MM.1S (cell line): ENCODE results near the gene ARFIP1.
"Not testable (repeated sequence)": the region's sequence is repeated elsewhere in the genome, so short reads cannot be mapped to it uniquely, and the experiment has no call there.

ENCODE experiments used
- DNase-seq: peaks from one replicate; pipeline ENCODE4 v3.0.0-alpha.2; 2015
- H2AFZ ChIP-seq: fragments of 300-600 bp; sonication (generic); 2 replicates; pipeline ENCODE4 v1.6.0; 2016; ENCODE audit warnings: antibody characterized with exemption, low read length
- H3F3A ChIP-seq: fragments of 300-600 bp; sonication (generic); 2 replicates; pipeline ENCODE4 v1.6.1; 2016; ENCODE audit warnings: mild to moderate bottlenecking, antibody characterized with exemption, low read length, moderate library complexity, mixed read lengths; ENCODE audit not compliant: insufficient read depth
- H3K27ac ChIP-seq: fragments of 300-600 bp; sonication (generic); 2 replicates; pipeline ENCODE4 v1.5.1; 2016; ENCODE audit warnings: mild to moderate bottlenecking, low read length
- H3K27me3 ChIP-seq: fragments of 300-600 bp; sonication (generic); replicated peaks from 2 replicates; pipeline ENCODE4 v1.6.0; 2016; ENCODE audit warnings: low read length; ENCODE audit not compliant: insufficient read depth
- H3K36me3 ChIP-seq: fragments of 300-600 bp; sonication (generic); replicated peaks from 2 replicates; pipeline ENCODE4 v1.6.1; 2016; ENCODE audit warnings: mild to moderate bottlenecking, low read length, mixed read lengths; ENCODE audit not compliant: insufficient read depth
- H3K4me1 ChIP-seq: fragments of 300-600 bp; sonication (generic); 2 replicates; pipeline ENCODE4 v1.6.1; 2016; ENCODE audit warnings: low read length, mixed read lengths
- H3K4me2 ChIP-seq: fragments of 300-600 bp; sonication (generic); 2 replicates; pipeline ENCODE4 v1.6.0; 2016; ENCODE audit warnings: low read depth, low read length
- H3K4me3 ChIP-seq: fragments of 300-600 bp; sonication (generic); 2 replicates; pipeline ENCODE4 v1.5.1; 2016; ENCODE audit warnings: low read length, mixed read lengths
- H3K79me2 ChIP-seq: fragments of 300-600 bp; sonication (generic); 2 replicates; pipeline ENCODE4 v1.6.1; 2016; ENCODE audit warnings: mixed run types, low read length, mixed read lengths
- H3K9ac ChIP-seq: fragments of 300-600 bp; sonication (generic); 2 replicates; pipeline ENCODE4 v1.6.1; 2016; ENCODE audit warnings: low read length, mixed read lengths
- H3K9me2 ChIP-seq: fragments of 300-600 bp; sonication (generic); replicated peaks from 2 replicates; pipeline ENCODE4 v1.6.1; 2016; ENCODE audit warnings: mild to moderate bottlenecking, low read length, mixed read lengths; ENCODE audit not compliant: insufficient read depth
- H3K9me3 ChIP-seq: fragments of 300-600 bp; sonication (generic); replicated peaks from 2 replicates; pipeline ENCODE4 v1.6.1; 2016; ENCODE audit warnings: mild to moderate bottlenecking, low read length, mixed read lengths; ENCODE audit not compliant: insufficient read depth
- H4K20me1 ChIP-seq: fragments of 300-600 bp; sonication (generic); 2 replicates; pipeline ENCODE4 v1.6.1; 2016; ENCODE audit warnings: mild to moderate bottlenecking, low read length, moderate library complexity, mixed read lengths; ENCODE audit not compliant: insufficient read depth
- EZH2 ChIP-seq: fragments of 300-600 bp; sonication (generic); optimal IDR thresholded peaks from 2 replicates; pipeline ENCODE3; 2017; ENCODE audit warnings: low read depth, mild to moderate bottlenecking, antibody characterized with exemption, low read length, mixed read lengths
- EZH2phosphoT487 ChIP-seq: fragments of 300-600 bp; sonication (generic); IDR thresholded peaks from 2 replicates; pipeline ENCODE4 v1.6.1; 2018; ENCODE audit warnings: antibody characterized with exemption, low read length
- TF ChIP-seq, protein P1 (sequence below): fragments of 300-600 bp; sonication (generic); IDR thresholded peaks from 2 replicates; pipeline ENCODE4 v1.5.1; 2016; ENCODE audit warnings: antibody characterized with exemption, low read length, mixed read lengths

Gene ARFIP1

DNA sequence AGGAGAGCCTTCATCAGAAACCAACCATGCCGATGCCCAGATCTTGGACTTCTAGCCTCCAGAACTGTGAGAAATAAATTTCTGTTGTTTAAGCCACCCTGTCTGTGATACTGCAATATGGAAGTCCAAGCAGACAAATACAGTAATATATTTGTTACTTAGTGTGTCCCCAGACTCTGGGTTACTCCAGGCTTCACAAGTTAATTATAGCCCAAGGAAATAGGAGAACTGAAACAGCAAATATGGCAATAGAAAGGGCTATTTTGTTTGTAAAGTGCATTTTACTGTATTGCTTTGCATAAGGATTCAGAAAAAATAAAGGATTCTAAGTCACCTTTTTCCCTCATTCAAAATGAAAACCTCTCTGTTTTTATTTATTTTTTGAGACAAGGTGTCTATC lies 16.0 kb upstream of the ARFIP1 start:
- H3K4me2 ChIP-seq: no peak overlapping the region
- H3K79me2 ChIP-seq: no peaks in the 10 kb centered on the region
- no peak for DNase-seq

DNA sequence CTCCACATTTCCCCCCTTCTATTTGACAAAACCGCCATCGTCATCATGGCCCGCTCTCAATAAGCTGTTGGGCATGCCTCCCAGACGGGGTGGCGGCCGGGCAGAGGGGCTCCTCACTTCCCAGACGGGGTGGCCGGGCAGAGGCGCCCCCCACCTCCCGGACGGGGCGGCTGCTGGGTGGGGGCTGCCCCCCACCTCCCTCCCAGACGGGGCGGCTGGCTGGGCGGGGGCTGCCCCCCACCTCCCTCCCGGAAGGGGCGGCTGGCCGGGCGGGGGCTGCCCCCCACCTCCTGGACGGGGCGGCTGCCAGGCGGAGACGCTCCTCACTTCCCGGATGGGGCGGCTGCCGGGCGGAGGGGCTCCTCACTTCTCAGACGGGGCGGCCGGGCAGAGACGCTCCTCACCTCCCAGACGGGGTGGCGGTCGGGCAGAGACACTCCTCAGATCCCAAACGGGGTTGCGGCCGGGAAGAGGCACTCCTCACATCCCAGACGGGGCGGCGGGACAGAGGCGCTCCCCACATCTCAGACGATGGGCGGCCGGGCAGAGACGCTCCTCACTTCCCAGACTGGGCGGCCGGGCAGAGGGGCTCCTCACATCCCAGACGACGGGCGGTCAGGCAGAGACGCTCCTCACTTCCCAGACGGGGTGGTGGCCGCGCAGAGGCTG lies 14.6 kb upstream of the ARFIP1 start:
- H3F3A ChIP-seq, H3K4me1 ChIP-seq, H3K4me3 ChIP-seq, H3K36me3 ChIP-seq, H3K79me2 ChIP-seq, DNase-seq, H3K4me2 ChIP-seq, H2AFZ ChIP-seq, H3K9me3 ChIP-seq, H3K9me2 ChIP-seq, H3K27ac ChIP-seq, H3K27me3 ChIP-seq, H3K9ac ChIP-seq, H4K20me1 ChIP-seq: not testable (repeated sequence)

More for the DNA sequence above, 16.0 kb upstream of the ARFIP1 start:
- no peaks in the 10 kb centered on the region for H3K4me1 ChIP-seq
- H4K20me1 ChIP-seq: no peaks in the 10 kb centered on the region
- H3K9me2 ChIP-seq: no peaks in the 10 kb centered on the region
- H3K4me3 ChIP-seq: no peak overlapping the region
- no peaks in the 10 kb centered on the region for H3K9me3 ChIP-seq
- TF ChIP-seq, protein P1, sequence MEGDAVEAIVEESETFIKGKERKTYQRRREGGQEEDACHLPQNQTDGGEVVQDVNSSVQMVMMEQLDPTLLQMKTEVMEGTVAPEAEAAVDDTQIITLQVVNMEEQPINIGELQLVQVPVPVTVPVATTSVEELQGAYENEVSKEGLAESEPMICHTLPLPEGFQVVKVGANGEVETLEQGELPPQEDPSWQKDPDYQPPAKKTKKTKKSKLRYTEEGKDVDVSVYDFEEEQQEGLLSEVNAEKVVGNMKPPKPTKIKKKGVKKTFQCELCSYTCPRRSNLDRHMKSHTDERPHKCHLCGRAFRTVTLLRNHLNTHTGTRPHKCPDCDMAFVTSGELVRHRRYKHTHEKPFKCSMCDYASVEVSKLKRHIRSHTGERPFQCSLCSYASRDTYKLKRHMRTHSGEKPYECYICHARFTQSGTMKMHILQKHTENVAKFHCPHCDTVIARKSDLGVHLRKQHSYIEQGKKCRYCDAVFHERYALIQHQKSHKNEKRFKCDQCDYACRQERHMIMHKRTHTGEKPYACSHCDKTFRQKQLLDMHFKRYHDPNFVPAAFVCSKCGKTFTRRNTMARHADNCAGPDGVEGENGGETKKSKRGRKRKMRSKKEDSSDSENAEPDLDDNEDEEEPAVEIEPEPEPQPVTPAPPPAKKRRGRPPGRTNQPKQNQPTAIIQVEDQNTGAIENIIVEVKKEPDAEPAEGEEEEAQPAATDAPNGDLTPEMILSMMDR: no peak
- TF ChIP-seq EZH2: no peak
- TF ChIP-seq EZH2phosphoT487: no peak
- H3K9ac ChIP-seq: no peak overlapping the region
- H3F3A ChIP-seq: no peaks in the 10 kb centered on the region
- H3K36me3 ChIP-seq: no peaks in the 10 kb centered on the region
- H2AFZ ChIP-seq: no peak overlapping the region
- H3K27me3 ChIP-seq: no peaks in the 10 kb centered on the region
- H3K27ac ChIP-seq: no peak overlapping the region

DNA sequence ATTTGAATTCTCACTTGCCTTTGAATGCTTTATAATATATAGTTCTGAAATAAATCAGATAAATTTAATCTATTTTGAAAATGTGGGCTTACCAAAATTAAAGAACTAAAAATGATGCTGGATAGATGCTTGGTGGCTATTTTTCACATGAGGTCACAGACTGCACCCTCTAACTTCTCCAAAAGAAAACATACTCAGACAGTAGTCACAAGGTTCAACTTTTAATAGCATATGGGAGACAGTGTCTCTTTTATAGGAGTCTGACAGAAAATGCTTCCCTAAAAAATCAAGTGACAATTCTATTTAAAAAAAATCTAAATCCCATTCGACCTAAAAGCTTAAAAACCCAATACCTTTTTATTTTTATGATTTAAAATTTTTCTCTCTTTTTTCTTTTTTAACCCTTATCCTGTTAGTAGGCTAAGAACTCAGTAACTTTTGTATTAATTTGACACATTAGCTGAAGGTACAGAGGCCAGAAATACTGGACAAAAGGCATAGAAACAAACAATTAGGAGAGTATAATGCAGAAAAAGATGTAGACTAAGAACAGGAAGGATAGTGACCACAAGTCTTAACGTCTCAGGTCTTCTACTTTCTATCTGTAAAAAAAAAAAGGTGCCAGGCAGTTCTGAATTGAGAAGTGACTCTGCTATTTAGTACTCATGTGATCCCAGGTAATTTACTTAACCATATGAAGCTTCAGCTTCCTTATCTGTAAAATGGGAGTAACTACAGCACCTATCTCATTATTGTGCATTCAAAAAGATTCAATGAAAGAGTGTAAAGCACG lies 7.8 kb upstream of the ARFIP1 start:
- no peaks in the 10 kb centered on the region for H4K20me1 ChIP-seq
- H3K79me2 ChIP-seq: no peaks in the 10 kb centered on the region
- no peaks in the 10 kb centered on the region for H3K9me2 ChIP-seq
- TF ChIP-seq EZH2 (no peak), EZH2phosphoT487 (no peak)
- TF ChIP-seq, protein P1: no peak
- H3K27ac ChIP-seq: peak overlapping the region; percentile 30; the same call in 1 of the 2 replicates
- H3K4me2 ChIP-seq: peak overlapping the region; percentile 40; the same call in 1 of the 2 replicates
- DNase-seq: peak; percentile 74
- 0 out of 2 replicates have a peak overlapping the region, but pooled peaks have one; percentile 28 for H2AFZ ChIP-seq
- no peaks in the 10 kb centered on the region for H3K36me3 ChIP-seq
- H3K9ac ChIP-seq: no peak overlapping the region
- no peaks in the 10 kb centered on the region for H3K9me3 ChIP-seq
- no peaks in the 10 kb centered on the region for H3K27me3 ChIP-seq
- peaks cover 22% of the 10 kb centered on the region for H3K4me1 ChIP-seq
- H3K4me3 ChIP-seq: no peak overlapping the region
- peaks cover 3% of the 10 kb centered on the region; the same call in 1 of the 2 replicates for H3F3A ChIP-seq

DNA sequence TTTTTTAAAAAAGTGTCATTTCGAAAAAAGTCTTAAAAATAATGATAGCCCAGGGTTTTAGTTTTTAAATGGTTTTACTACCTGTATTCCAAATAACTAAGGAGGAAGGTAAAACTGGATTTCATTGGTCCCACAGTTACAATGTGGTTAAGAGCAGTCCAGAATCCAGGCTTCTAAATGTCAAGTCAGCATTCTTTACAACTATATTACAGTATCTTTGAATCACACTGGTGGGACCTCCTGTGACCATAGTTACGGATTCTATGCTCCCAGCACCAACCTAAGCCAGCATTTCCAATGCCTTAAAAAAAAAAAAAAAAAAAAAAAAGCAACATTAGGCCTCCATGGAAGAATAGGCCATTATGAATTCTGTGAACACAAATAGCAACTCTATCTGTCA lies 6.4 kb upstream of the ARFIP1 start:
- no peak overlapping the region for H2AFZ ChIP-seq
- H3K9ac ChIP-seq: no peak overlapping the region
- H4K20me1 ChIP-seq: no peaks in the 10 kb centered on the region
- no peaks in the 10 kb centered on the region for H3K79me2 ChIP-seq
- no peak overlapping the region for H3K4me2 ChIP-seq
- H3K4me1 ChIP-seq: peaks cover 30% of the 10 kb centered on the region
- no peaks in the 10 kb centered on the region for H3K9me2 ChIP-seq
- H3K36me3 ChIP-seq: no peaks in the 10 kb centered on the region
- TF ChIP-seq, protein P1: no peak
- DNase-seq: no peak
- H3K4me3 ChIP-seq: no peak overlapping the region
- no peaks in the 10 kb centered on the region for H3K27me3 ChIP-seq
- peaks cover 3% of the 10 kb centered on the region; the same call in 1 of the 2 replicates for H3F3A ChIP-seq
- H3K27ac ChIP-seq: no peak overlapping the region
- no peaks in the 10 kb centered on the region for H3K9me3 ChIP-seq
